Activated CD4-positive, alpha-beta T cell treated with anti-CD3 and anti-CD28 coated beads, Interleukin-2, amount 50 U/mL, for 24 hours (primary cell): ENCODE data around the gene FGR.
A peak's percentile ranks its signal among the peaks of the same experiment; 100 is the strongest.

Experiments used
- DNase-seq, 2 donors: peaks; one replicate each; pipeline ENCODE4 v3.0.0-alpha.2; 2020; ENCODE audit warnings: low read depth in 1 of 2, low spot score in 1 of 2

The FGR gene

GRCh38 chr1:27617420-27617819 lies 17.6 kb downstream of the FGR start:
- DNase-seq, result no peak

DNA sequence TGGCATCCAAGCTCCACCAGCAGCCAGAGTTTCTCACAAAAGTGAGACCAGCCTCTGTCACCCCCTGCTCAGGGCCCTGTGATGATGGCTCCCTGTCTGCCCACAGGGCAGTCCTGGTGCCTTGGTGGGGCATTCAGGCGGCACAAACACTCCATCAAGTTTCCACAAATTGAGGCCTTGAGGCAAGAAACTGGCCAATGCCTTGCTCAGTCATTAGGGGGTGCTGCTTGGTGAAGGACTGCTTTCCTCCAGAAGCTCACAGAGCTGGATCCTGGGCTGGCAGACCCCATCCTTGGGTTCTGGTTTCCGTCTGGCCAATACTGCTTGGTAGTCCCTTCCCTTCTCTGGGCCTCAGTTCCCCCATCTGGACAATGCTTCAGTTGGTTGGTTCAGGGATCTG lies 18.5 kb downstream of the FGR start:
- DNase-seq, result no peak

DNA sequence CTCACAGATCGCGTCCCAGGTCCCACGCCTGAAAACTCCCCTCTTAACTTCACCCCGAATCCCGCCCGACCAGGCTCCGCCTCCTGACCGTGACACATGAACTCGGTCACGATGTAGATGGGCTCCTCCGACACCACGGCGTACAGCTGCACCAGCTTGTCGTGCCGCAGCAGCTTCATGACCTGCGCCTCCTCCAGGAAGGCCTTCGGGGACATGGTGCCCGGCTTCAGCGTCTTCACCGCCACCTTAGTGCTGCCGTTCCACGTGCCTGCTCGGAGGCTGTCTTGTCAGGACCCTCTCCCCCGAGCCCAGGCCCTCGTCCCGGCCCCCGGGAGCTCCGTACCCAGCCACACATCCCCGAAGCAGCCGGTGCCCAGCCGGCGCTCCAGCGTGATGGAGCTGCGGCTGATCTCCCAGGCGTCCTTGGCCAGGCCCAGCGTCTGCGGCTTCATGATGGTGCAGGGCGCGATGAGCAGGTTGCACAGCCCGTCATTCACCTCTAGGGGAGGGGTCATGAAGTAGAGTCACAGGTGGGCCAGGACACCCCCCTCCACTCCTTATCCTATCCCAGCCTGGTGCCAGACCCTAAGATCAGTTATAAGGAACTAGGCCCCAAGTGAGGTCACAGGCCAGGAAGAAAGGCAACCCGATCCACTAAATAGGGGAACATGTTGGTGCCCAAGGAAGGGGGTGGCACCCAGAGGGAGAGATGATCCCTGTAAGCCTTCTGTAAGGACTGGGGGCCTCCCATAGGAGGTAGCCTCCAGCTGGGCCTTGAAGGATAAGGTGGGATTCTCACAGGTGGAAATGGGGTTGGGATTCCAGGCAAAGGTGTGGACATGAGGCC lies 19.4 kb downstream of the FGR start:
- no peak for DNase-seq

GRCh38 chr1:27614625-27615344 lies 20.2 kb downstream of the FGR start:
- no peak for DNase-seq

- DNase-seq, result no peak
Measured at GRCh38 chr1:27614043-27614624, 20.9 kb downstream of the FGR start.

DNA sequence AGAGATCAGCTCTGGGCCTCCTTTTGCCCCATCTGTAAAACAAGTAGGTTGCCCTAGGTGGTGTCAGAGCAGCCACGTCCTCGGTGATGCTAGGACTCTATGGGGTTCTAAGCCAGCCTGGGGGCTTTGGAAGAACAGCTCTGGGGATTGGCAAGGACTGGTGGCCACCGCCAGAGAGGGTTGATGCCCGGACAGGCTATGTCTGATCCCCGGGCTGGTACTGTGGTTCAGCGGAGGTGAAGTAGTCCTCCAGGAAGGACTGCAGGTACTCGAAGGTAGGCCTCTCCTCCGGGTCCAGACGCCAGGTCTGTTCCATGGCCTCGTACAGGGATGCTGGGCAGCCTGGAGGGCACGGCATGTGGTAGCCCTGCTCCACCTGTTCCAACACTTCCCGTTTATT lies 22.3 kb downstream of the FGR start:
- no peak for DNase-seq

DNA sequence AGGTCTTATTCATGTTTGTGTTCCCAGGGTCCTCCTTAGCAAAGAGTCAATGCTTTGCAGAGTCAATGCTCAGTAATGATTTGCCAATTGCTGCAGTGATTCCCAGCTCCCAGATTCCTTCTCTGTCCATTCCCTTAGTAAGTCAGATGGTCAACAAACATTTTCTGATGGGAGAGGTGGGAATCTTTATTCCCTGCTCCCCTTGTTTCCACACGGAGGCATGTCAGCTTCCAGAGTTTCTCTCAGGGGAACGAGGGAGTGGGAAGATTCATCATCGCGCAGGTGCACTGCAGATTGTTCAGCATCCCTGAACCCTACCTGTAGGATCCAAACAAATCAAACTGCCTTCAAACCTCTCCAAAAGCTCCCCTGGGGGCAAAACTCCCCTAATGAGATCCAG lies 23.5 kb downstream of the FGR start:
- no peak for DNase-seq

DNA sequence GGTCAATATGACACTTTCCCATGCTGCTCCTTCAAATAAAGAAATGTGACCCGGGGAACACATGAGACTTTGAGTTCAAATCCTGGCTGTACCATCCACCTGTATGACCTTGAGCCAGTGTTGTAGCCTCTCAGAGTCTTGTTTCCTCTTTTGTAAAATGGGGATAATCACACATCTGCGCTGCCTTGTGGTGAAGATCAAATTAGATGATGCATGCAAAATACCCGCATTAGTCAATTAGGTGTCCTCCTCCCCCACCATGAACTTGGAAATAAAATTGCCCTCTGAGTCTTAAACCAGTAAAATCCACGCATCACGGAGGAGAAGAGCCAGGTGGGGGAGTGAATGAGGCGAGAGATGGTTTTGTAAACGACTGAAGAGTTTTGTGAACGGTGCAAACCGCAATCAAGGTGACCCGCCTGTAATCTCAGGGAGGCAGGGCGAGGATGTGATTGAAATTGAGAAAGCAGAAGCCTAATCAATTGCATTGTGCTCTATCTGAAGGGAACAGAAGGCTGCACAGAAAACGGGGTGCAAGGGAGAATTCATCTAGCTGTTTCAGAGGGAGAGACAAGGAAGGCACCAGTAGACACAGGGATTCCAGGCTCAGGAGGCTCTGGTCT lies 25.3 kb downstream of the FGR start:
- DNase-seq, result no peak

DNA sequence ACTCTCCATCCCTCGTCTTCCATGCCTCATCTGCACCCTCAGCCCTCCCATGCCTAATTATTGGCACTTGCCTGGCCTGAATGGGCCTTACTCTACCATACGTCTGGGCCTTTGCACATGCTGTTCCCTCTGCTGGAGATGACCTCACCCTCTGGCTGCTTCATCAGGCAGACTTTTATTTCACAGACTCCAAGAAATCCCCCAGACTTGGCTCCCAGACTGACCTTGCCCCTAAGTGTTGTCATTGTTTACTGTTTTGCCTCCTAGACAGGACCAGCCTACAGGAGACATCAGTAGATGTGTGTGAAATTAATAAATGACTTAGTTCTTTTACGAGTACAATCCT lies 25.8 kb downstream of the FGR start:
- no peak for DNase-seq

DNA sequence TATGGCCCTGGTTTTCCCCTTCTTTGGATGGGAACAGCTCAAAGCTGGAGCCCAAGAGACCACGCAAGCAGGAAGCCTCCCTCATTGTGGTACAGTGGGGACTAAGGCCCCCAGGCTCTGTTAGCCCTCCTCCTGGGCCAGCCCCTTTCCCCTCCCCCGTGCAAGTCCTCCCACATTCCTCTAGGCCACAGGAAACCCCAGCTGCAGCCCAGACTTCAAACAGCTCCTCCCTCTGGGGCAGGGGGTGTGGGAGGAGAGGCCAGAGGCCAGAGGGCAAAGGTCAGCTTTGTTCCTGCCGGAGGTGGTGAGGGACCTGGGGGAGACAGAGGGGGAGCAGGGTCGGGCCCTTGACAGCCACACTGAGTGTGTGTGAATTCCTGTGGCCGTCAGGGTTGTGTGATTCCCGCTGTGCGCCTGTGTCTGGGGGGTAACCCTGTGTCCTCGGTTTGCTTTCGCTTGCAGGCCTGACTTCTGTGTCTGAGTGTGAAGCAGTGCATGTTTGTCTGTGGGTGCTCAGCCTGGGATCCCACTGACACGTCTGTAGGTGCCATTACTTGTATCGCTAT lies 27.7 kb downstream of the FGR start:
- no peak for DNase-seq

GRCh38 chr1:27606708-27607238 lies 28.2 kb downstream of the FGR start:
- no peak for DNase-seq

- DNase-seq, result peak; percentile 39 to 58
Measured at GRCh38 chr1:27605796-27606707, 28.9 kb downstream of the FGR start.

DNA sequence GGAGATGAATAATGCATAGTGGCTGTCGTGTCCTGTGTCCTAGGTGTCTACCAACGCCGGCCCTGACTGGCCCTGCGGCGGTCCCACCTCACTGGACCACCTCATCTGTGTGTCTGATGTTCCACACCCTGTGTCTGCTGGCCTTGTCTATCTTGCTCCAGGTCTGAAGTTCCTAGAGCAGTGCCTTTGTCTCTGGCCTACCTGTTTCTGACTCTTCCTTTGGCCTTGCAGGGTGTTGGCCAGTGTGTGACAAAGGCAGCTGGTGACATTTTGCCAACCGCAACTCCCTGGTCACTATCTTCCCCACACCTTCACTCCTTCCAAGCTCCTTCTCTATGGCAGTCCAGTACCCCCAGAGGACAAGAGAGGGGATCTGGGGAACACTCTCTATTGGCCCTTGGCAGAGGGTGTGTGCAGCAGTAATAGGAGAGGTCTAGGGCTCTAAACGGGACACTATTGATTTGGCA lies 29.7 kb downstream of the FGR start:
- DNase-seq, result no peak

- no peak for DNase-seq
Measured at GRCh38 chr1:27604579-27605299, 30.2 kb downstream of the FGR start.

- DNase-seq, result peak; percentile 70 to 84
Measured at GRCh38 chr1:27603681-27604578, 31.1 kb downstream of the FGR start, which contains the start of gene AHDC1. Gene AHDC1 (minus strand): TSS chr1:27604144. CDS start chr1:27552115, 52,029 bp downstream.

DNA sequence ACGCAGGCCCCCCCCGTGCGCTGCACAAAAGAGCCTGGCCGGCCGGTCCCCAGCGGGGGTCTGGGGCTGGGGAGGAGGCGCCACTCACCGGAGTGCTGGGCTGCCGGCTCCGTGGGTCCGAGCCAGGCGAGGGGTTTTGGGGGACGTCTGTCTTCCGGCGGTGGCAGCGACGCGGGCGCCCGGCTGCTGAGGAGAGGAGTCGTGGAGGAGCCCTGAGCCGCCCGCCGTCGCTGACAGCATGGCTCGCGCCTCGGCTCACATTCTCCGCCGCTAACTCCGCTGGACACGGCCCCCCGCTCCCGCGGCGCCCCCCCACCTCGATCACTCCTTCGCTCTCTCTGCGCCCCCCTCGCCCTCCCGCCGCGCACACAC lies 31.7 kb downstream of the FGR start:
- DNase-seq, result no peak

DNA sequence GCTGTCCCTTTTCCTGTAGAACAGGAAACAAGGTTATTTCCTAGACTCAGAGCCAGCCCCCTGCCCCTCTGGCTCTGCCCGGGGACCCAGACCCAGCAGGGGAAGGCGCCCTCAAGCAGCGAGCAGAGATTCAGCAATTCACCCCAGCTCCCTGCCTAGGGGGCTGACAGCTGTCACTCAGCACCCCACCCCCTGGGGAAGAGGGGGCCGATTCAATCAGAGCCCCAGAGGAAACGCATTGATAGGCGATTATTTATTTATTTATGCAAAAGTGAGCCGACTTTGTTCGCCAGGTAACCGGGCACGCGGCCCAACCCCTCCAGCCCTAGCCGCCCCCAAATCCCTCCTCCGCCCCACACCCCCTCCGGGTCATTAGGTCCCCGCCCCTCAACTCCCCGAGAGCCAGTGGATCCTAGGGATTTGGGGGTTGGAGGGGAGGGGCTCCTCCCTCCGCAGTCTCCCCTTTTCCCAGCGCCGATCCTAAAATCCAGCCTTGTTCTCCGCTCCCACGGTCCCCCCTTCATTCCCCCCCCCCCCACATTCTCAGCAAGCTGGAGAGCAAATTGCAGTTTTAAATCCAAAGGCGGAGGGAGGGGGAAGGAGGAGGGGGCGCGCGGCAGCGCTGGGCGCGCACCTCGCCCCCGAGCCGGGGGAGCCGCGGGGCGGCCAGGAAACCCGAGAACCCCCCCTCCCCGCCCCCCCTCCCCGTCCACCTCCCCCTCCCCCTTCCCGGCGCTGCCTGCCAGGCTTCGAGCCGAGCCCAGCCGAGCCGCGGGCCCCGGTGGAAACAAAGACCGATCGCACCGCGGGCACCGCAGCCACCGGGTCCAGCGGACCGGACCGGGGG lies 32.3 kb downstream of the FGR start:
- no peak for DNase-seq
